Endothelial cell of umbilical vein (primary cell): ENCODE results near the gene EDAR. TPM values are rescaled to one million over a fixed set of nuclear protein-coding genes. Genes with fewer than 3 reads are reported as not detected.

Experiments
- BruUV-seq: library from RNA; stranded (reverse); fragments of 400-500 nt; replicated peaks from 2 replicates; lab custom pipeline; 2021; lab: Mats Ljungman, UMichigan
- CTCF ChIA-PET: fragments of 300-600, 350-600 bp; sonication (Branson Sonifier 250); formaldehyde crosslinking; loops from one replicate; lab custom pipeline; 2021; ENCODE audit warnings: antibody characterized with exemption, inconsistent platforms; lab: Charles Lee
- POLR2A ChIA-PET: fragments of 300-600, 350-600 bp; sonication (Branson Sonifier 250); formaldehyde crosslinking; loops from one replicate; lab custom pipeline; 2021; ENCODE audit warnings: antibody characterized with exemption, inconsistent platforms; lab: Charles Lee
- DNase-seq: peaks from one replicate; pipeline ENCODE4 v3.0.0-alpha.2; 2011; ENCODE audit warnings: low read depth, low spot score
- FAIRE-seq: peaks from 2 replicates; lab custom pipeline; 2011; peaks lifted over from hg19 to GRCh38; lab: Jason Lieb, UNC
- H2AFZ ChIP-seq: 2 replicates; pipeline ENCODE4 v1.6.0; 2012; ENCODE audit warnings: low read depth, low read length, control low read depth, inconsistent platforms
- H3K27ac ChIP-seq: 2 replicates; pipeline ENCODE4 v1.5.1; 2011; ENCODE audit warnings: low read depth, mild to moderate bottlenecking, control low read depth, low read length, moderate library complexity; ENCODE audit not compliant: insufficient read depth
- H3K27me3 ChIP-seq, 2 experiments: 2 replicates each; pipeline versions ENCODE4 v1.6.0 to v1.6.1; 2011; ENCODE audit warnings: low read length in 2 of 2, mixed read lengths in 1 of 2; ENCODE audit not compliant: control insufficient read depth in 2 of 2, insufficient read depth in 2 of 2
- H3K36me3 ChIP-seq, 2 experiments: 2 replicates in 1 of 2; 3 replicates in 1 of 2; pipeline ENCODE4 v1.5.1; 2011; ENCODE audit warnings: low read length in 2 of 2, mild to moderate bottlenecking in 1 of 2, moderate library complexity in 1 of 2; ENCODE audit not compliant: control insufficient read depth in 2 of 2, insufficient read depth in 2 of 2; ENCODE audit errors: extremely low read depth in 1 of 2
- H3K4me1 ChIP-seq: 3 replicates; pipeline ENCODE4 v1.5.1; 2011; ENCODE audit warnings: mild to moderate bottlenecking, low read length; ENCODE audit not compliant: control insufficient read depth, insufficient read depth; ENCODE audit errors: extremely low read depth
- H3K4me2 ChIP-seq: 2 replicates; pipeline ENCODE4 v1.6.1; 2011; ENCODE audit warnings: low read length, control low read depth, mixed read lengths; ENCODE audit not compliant: insufficient read depth
- H3K4me3 ChIP-seq, 3 experiments: fragments of 200-600 bp in 1 of 3; sonication (generic), shearing (Covaris generic) in 1 of 3; replicated peaks in 1 of 3; 2 replicates each; pipeline ENCODE4 v1.5.1; 2011 to 2016; ENCODE audit warnings: control low read depth in 3 of 3, low read length in 3 of 3, mild to moderate bottlenecking in 2 of 3, inconsistent platforms in 1 of 3, low read depth in 1 of 3, moderate library complexity in 1 of 3; ENCODE audit not compliant: insufficient read depth in 1 of 3
- H3K79me2 ChIP-seq: 2 replicates; pipeline ENCODE4 v1.6.0; 2012; ENCODE audit warnings: low read length, inconsistent platforms; ENCODE audit not compliant: control insufficient read depth, insufficient read depth
- H3K9ac ChIP-seq: replicated peaks from 2 replicates; pipeline ENCODE3; 2011; ENCODE audit warnings: low read length, control low read depth; ENCODE audit not compliant: insufficient read depth; ENCODE audit errors: extremely low read depth
- H3K9me1 ChIP-seq: replicated peaks from 3 replicates; pipeline ENCODE4 v1.6.0; 2011; ENCODE audit warnings: mild to moderate bottlenecking, low read length; ENCODE audit not compliant: control insufficient read depth, insufficient read depth; ENCODE audit errors: extremely low read depth
- H3K9me3 ChIP-seq: replicated peaks from 2 replicates; pipeline ENCODE4 v1.5.1; 2012; ENCODE audit warnings: low read length, inconsistent platforms; ENCODE audit not compliant: control insufficient read depth, insufficient read depth
- H4K20me1 ChIP-seq: replicated peaks from 2 replicates; pipeline ENCODE3; 2011; ENCODE audit warnings: mild to moderate bottlenecking, low read length; ENCODE audit not compliant: control insufficient read depth, insufficient read depth; ENCODE audit errors: extremely low read depth
- EZH2 ChIP-seq: IDR thresholded peaks from 2 replicates; pipeline ENCODE4 v1.6.1; 2012; ENCODE audit warnings: borderline replicate concordance, low read depth, mild to moderate bottlenecking, moderate library complexity, low read length, inconsistent platforms; ENCODE audit not compliant: severe bottlenecking
- FOS ChIP-seq: IDR thresholded peaks from 2 replicates; pipeline ENCODE4 v1.6.1; 2011; ENCODE audit warnings: mild to moderate bottlenecking, low read length, moderate library complexity, borderline replicate concordance; ENCODE audit not compliant: insufficient read depth
- GATA2 ChIP-seq: IDR thresholded peaks from 2 replicates; pipeline ENCODE4 v1.7.0; 2011; ENCODE audit warnings: low read depth, mild to moderate bottlenecking, moderate library complexity, mixed read lengths, low read length; ENCODE audit not compliant: insufficient read length, insufficient read depth
- MYC ChIP-seq: IDR thresholded peaks from one replicate; pipeline ENCODE4 v1.6.1; 2011; ENCODE audit warnings: mild to moderate bottlenecking, low read depth, low read length
- POLR2AphosphoS5 ChIP-seq: IDR thresholded peaks from 2 replicates; pipeline ENCODE4 v1.6.1; 2012; ENCODE audit warnings: low read depth, mild to moderate bottlenecking, control low read depth, low read length, moderate library complexity; ENCODE audit not compliant: insufficient read depth
- dilution Hi-C: fragments of 300-500 bp; cut with MboI; formaldehyde crosslinking; loops from one replicate; pipeline ENCODE4 v1.15.0; 2019; ENCODE audit warnings: low sequenced_read_pairs; ENCODE audit not compliant: extremely low pct_ligation_motif_present
- intact Hi-C: fragments of 100-400 bp; cut with micrococcal nuclease; formaldehyde crosslinking; loops from one replicate; pipeline ENCODE4 v1.10.0; 2022
- polyA plus RNA-seq, 4 experiments: library from polyadenylated mRNA; depleted of rRNA in 3 of 4; stranded (reverse) in 3 of 4; unstranded in 1 of 4; fragments of >200 nt; gene quantifications; 2 replicates each; pipeline versions ENCODE4 v1.2.1 to v1.2.3, GENCODE V29; 2011 to 2012; ENCODE audit warnings: missing spikeins in 1 of 4
- total RNA-seq: library from RNA; stranded (reverse); gene quantifications from 2 replicates; pipeline ENCODE4 v1.2.3, GENCODE V29; 2021
- TF ChIP-seq, protein P1 (sequence below), 2 donors: IDR thresholded peaks; 1 replicate in 1 of 2; 2 replicates in 1 of 2; pipeline ENCODE4 v1.5.1; 2011; ENCODE audit warnings: low read length in 2 of 2, mild to moderate bottlenecking in 2 of 2, moderate library complexity in 2 of 2, control low read depth in 1 of 2, inconsistent platforms in 1 of 2, low read depth in 1 of 2; ENCODE audit not compliant: insufficient read depth in 1 of 2; ENCODE audit errors: extremely low read depth in 1 of 2
- TF ChIP-seq, protein P2 (sequence below): IDR thresholded peaks from 2 replicates; pipeline ENCODE4 v1.6.1; 2011; ENCODE audit not compliant: insufficient read depth, insufficient read length

EDAR gene
- total and polyA plus RNA-seq, 2 donors (not counting 3 experiments of a cell fraction or from before 2014, with no cell fraction given): not detected

DNA sequence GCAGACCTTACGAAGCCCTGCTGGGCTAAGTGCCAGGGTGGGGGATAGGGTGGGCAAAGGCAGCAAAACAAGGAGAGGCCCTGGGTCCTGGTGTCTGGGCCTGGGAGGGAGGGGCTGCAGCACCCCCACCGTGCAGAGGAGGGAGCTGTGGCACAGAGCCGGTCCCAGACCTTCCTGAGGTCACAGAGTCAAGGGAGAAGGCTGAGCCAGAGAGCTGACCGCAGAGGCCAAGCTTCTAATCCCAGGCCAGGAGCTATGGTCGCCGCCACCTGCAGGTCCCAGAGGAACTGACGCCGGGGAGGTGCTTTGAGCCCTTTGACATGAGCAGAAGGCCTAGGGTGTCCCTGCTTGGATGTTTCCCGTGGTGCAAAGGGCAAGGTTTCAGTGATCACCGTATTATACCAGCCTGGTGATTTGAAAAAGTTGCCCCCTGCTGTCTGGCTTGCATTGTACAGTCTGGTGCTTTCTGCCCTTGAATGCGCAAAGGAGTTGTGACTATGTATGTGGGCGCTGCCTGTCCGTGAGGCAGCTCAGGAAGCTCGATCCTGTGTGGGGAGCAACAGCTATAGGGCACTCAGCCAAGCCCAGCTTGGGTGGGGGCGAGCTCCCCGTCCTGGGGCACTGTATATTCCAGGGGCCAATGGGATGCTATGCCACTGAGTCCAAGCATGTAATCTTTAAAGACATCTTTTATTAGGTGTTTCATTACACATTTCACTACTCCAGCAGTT lies 44.3 kb downstream of the EDAR start:
- no peak overlapping the region for H2AFZ ChIP-seq
- no peak overlapping the region for H3K9ac ChIP-seq
- BruUV-seq: no TSS peak
- H3K79me2 ChIP-seq: no peaks in the 10 kb centered on the region
- H3K4me3 ChIP-seq: no peak overlapping the region
- H3K27ac ChIP-seq: no peak overlapping the region
- no peak overlapping the region for H3K4me2 ChIP-seq
- intact Hi-C loops (no loop called here), dilution Hi-C loops (no loop called here)
- CTCF ChIA-PET: interaction anchor here (0.9 kb wide), 1 partner anchor 9 kb away, joined by 3 read pairs; no protein-coding TSS in a partner anchor
- H4K20me1 ChIP-seq: no peaks in the 10 kb centered on the region
- POLR2A ChIA-PET: no interaction called here
- no peaks in the 10 kb centered on the region for H3K4me1 ChIP-seq
- DNase-seq (no peak), FAIRE-seq (no peak)
- H3K9me1 ChIP-seq: no peaks in the 10 kb centered on the region
- no peaks in the 10 kb centered on the region for H3K36me3 ChIP-seq
- H3K27me3 ChIP-seq: peaks cover 0 to 7% of the 10 kb centered on the region in 2 experiments
- H3K9me3 ChIP-seq: no peaks in the 10 kb centered on the region
- no peak for TF ChIP-seq MYC
- no peak for TF ChIP-seq GATA2
- TF ChIP-seq FOS: no peak
- TF ChIP-seq, protein P1, sequence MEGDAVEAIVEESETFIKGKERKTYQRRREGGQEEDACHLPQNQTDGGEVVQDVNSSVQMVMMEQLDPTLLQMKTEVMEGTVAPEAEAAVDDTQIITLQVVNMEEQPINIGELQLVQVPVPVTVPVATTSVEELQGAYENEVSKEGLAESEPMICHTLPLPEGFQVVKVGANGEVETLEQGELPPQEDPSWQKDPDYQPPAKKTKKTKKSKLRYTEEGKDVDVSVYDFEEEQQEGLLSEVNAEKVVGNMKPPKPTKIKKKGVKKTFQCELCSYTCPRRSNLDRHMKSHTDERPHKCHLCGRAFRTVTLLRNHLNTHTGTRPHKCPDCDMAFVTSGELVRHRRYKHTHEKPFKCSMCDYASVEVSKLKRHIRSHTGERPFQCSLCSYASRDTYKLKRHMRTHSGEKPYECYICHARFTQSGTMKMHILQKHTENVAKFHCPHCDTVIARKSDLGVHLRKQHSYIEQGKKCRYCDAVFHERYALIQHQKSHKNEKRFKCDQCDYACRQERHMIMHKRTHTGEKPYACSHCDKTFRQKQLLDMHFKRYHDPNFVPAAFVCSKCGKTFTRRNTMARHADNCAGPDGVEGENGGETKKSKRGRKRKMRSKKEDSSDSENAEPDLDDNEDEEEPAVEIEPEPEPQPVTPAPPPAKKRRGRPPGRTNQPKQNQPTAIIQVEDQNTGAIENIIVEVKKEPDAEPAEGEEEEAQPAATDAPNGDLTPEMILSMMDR (IDR thresholded peaks at IDR 0.05; ENCODE audit: extremely low read depth in 1 of 2, insufficient read depth in 1 of 2, low read depth in 1 of 2, low read length in 2 of 2): no peak
- TF ChIP-seq EZH2: no peak
- TF ChIP-seq POLR2AphosphoS5: no peak
- TF ChIP-seq, protein P2, sequence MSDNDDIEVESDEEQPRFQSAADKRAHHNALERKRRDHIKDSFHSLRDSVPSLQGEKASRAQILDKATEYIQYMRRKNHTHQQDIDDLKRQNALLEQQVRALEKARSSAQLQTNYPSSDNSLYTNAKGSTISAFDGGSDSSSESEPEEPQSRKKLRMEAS: no peak
